Naive B cell (primary cell): Measurements from ENCODE around the gene SUPT3H. TPM values are rescaled to one million over a fixed set of nuclear protein-coding genes. Genes with fewer than 3 reads are reported as not detected.
A peak's percentile ranks its signal among the peaks of the same experiment; 100 is the strongest.

Experiments used
- ATAC-seq, 2 donors: fragments of 150-1000 bp; cut with Tn5 transposase; 2 replicates each; pipeline ENCODE4 v1.10.0; 2021; ENCODE audit warnings: low read depth in 2 of 2, mild to moderate bottlenecking in 2 of 2, moderate library complexity in 2 of 2
- DNase-seq: peaks from one replicate; pipeline ENCODE4 v3.0.0; 2022
- H3K27ac Mint-ChIP-seq, 6 donors: one replicate each; pipeline ENCODE4 v1.8.0; 2020 to 2022; ENCODE audit warnings: mild to moderate bottlenecking in 6 of 6, mixed read lengths in 6 of 6, moderate library complexity in 5 of 6, inconsistent platforms in 2 of 6
- H3K27me3 Mint-ChIP-seq, 3 donors: one replicate each; pipeline ENCODE4 v1.8.0; 2021 to 2022; ENCODE audit warnings: mixed read lengths in 3 of 3, mild to moderate bottlenecking in 1 of 3
- H3K36me3 Mint-ChIP-seq, 2 donors: one replicate each; pipeline ENCODE4 v1.8.0; 2020 to 2022; ENCODE audit warnings: mixed read lengths in 2 of 2, inconsistent platforms in 1 of 2, mild to moderate bottlenecking in 1 of 2
- H3K4me1 Mint-ChIP-seq, 3 donors: one replicate each; pipeline ENCODE4 v1.8.0; 2020 to 2022; ENCODE audit warnings: mixed read lengths in 3 of 3, inconsistent platforms in 1 of 3, mild to moderate bottlenecking in 1 of 3, moderate library complexity in 1 of 3
- H3K4me3 Mint-ChIP-seq, 8 donors: one replicate each; pipeline ENCODE4 v1.8.0; 2020 to 2022; ENCODE audit warnings: mild to moderate bottlenecking in 8 of 8, mixed read lengths in 8 of 8, moderate library complexity in 8 of 8, inconsistent platforms in 2 of 8
- H3K9me3 Mint-ChIP-seq, 7 donors: one replicate each; pipeline ENCODE4 v1.8.0; 2020 to 2022; ENCODE audit warnings: mixed read lengths in 7 of 7, mild to moderate bottlenecking in 5 of 7, inconsistent platforms in 2 of 7, moderate library complexity in 1 of 7
- polyA plus RNA-seq, 6 donors: library from polyadenylated mRNA; unstranded; fragments of 300-500 nt; fragmentation: Illumina TruSeq; gene quantifications; one replicate each; pipeline ENCODE4 v1.2.3, GENCODE V29; 2021; ENCODE audit warnings: low read depth in 6 of 6

SUPT3H gene
- polyA plus RNA-seq, 6 donors from 2014 or later = 3.7 to 8.6 (median 6.7) TPM

- no peak for DNase-seq
- H3K4me3 Mint-ChIP-seq = no peak overlapping the region
Observed at GRCh38 chr6:44795326-44795725, 582.4 kb downstream of the SUPT3H start.

DNA sequence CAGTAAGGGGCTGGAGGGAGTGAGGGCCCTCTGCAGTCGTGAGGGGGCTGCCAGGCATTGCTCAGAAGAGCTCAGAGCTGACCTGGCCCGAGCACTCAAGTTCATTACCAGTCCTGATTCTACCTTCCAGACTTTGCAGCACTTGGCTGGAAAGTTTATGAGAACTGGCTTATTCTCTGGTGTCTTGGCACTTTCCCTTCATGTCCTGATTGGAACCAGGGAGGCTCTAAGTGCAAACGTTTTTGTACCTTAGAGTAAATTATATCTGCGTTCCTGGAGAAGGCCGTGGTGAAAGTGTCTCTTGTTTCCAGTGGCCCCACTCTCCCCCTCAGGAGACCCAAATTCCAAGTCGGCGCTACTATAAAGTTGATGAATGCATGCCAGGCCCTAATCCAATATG is 587.9 kb downstream of the SUPT3H start:
- Mint-ChIP-seq H3K4me3 (no peak overlapping the region), H3K27me3 (peaks cover 0 to 25% (median 8%) of the 10 kb centered on the region in 3 donors), H3K27ac (no peak overlapping the region), H3K4me1 (no peaks in the 10 kb centered on the region), H3K9me3 (peaks cover 0 to 5% (median 0%) of the 10 kb centered on the region in 7 donors), H3K36me3 (no peaks in the 10 kb centered on the region)
- no peak for DNase-seq
- no peak for ATAC-seq

More at GRCh38 chr6:44795326-44795725, 582.4 kb downstream of the SUPT3H start:
- peaks cover 0 to 27% (median 8%) of the 10 kb centered on the region in 3 donors for H3K27me3 Mint-ChIP-seq
- H3K9me3 Mint-ChIP-seq = peaks cover 0 to 5% (median 0%) of the 10 kb centered on the region in 7 donors
- ATAC-seq = no peak
- no peaks in the 10 kb centered on the region for H3K36me3 Mint-ChIP-seq
- no peaks in the 10 kb centered on the region for H3K4me1 Mint-ChIP-seq
- no peak overlapping the region for H3K27ac Mint-ChIP-seq

- Mint-ChIP-seq H3K27me3 (peaks cover 0 to 25% (median 8%) of the 10 kb centered on the region in 3 donors), H3K4me3 (no peak overlapping the region), H3K27ac (no peak overlapping the region), H3K4me1 (no peaks in the 10 kb centered on the region), H3K36me3 (no peaks in the 10 kb centered on the region), H3K9me3 (peaks cover 0 to 5% (median 0%) of the 10 kb centered on the region in 7 donors)
- ATAC-seq = no peak
- DNase-seq = no peak
Observed at GRCh38 chr6:44789061-44789460, 588.7 kb downstream of the SUPT3H start.

- peaks cover 0 to 5% (median 0%) of the 10 kb centered on the region in 7 donors for H3K9me3 Mint-ChIP-seq
- H3K36me3 Mint-ChIP-seq = no peaks in the 10 kb centered on the region
- H3K4me3 Mint-ChIP-seq = no peak overlapping the region
- ATAC-seq (no peak), DNase-seq (no peak)
- no peak overlapping the region for H3K27ac Mint-ChIP-seq
- H3K4me1 Mint-ChIP-seq = no peaks in the 10 kb centered on the region
- peaks cover 0 to 25% (median 8%) of the 10 kb centered on the region in 3 donors for H3K27me3 Mint-ChIP-seq
Observed at GRCh38 chr6:44788387-44788981, 589.2 kb downstream of the SUPT3H start.

- ATAC-seq = no peak
Observed at GRCh38 chr6:44787254-44787834, 590.4 kb downstream of the SUPT3H start.

GRCh38 chr6:44785130-44785529 is 592.6 kb downstream of the SUPT3H start:
- no peak for ATAC-seq

More at GRCh38 chr6:44787254-44787834, 590.4 kb downstream of the SUPT3H start:
- Mint-ChIP-seq H3K9me3 (peaks cover 0 to 4% (median 0%) of the 10 kb centered on the region in 7 donors), H3K36me3 (no peaks in the 10 kb centered on the region), H3K27ac (no peak overlapping the region), H3K4me1 (no peaks in the 10 kb centered on the region), H3K4me3 (no peak overlapping the region), H3K27me3 (peaks cover 0 to 24% (median 4%) of the 10 kb centered on the region in 3 donors)
- no peak for DNase-seq

DNA sequence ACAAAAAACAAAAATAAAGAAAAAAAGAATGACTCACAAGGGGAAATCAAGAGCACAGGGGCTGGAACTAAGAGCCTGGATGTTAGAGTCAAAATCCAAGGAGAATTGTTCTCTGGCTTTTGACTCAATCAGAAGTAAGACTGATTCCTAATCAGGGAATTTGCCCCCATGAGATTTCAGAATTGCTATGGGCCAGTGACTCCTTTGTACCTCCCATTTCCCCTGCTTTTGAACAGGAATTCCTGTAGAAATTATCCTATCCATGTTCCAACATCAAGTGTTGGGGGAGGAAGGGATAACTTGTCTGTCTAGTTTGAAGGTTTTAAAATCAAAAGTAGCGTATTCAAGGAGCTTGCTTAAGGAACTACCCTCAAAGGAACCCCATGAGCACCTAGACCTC is 593.5 kb downstream of the SUPT3H start:
- H3K36me3 Mint-ChIP-seq = no peaks in the 10 kb centered on the region
- DNase-seq (no peak), ATAC-seq (no peak)
- peaks cover 0 to 4% (median 0%) of the 10 kb centered on the region in 7 donors for H3K9me3 Mint-ChIP-seq
- no peak overlapping the region for H3K27ac Mint-ChIP-seq
- H3K4me3 Mint-ChIP-seq = no peak overlapping the region
- peaks cover 7 to 10% (median 9%) of the 10 kb centered on the region in 3 donors for H3K4me1 Mint-ChIP-seq
- H3K27me3 Mint-ChIP-seq = peaks cover 0 to 13% (median 0%) of the 10 kb centered on the region in 3 donors

More at GRCh38 chr6:44785130-44785529, 592.6 kb downstream of the SUPT3H start:
- Mint-ChIP-seq H3K27ac (no peak overlapping the region), H3K4me3 (no peak overlapping the region), H3K4me1 (peaks cover 0 to under 1% (median 0%) of the 10 kb centered on the region in 3 donors), H3K36me3 (no peaks in the 10 kb centered on the region), H3K9me3 (peaks cover 0 to 4% (median 0%) of the 10 kb centered on the region in 7 donors), H3K27me3 (peaks cover 0 to 17% (median 0%) of the 10 kb centered on the region in 3 donors)
- no peak for DNase-seq

GRCh38 chr6:44782892-44783291 is 594.8 kb downstream of the SUPT3H start:
- peaks cover 7 to 14% (median 11%) of the 10 kb centered on the region in 3 donors for H3K4me1 Mint-ChIP-seq
- peaks cover 0 to 4% (median 0%) of the 10 kb centered on the region in 7 donors for H3K9me3 Mint-ChIP-seq
- DNase-seq = no peak
- H3K27me3 Mint-ChIP-seq = peaks cover 0 to 8% (median 0%) of the 10 kb centered on the region in 3 donors
- ATAC-seq = no peak
- H3K27ac Mint-ChIP-seq = no peak overlapping the region
- H3K4me3 Mint-ChIP-seq = no peak overlapping the region
- no peaks in the 10 kb centered on the region for H3K36me3 Mint-ChIP-seq

DNA sequence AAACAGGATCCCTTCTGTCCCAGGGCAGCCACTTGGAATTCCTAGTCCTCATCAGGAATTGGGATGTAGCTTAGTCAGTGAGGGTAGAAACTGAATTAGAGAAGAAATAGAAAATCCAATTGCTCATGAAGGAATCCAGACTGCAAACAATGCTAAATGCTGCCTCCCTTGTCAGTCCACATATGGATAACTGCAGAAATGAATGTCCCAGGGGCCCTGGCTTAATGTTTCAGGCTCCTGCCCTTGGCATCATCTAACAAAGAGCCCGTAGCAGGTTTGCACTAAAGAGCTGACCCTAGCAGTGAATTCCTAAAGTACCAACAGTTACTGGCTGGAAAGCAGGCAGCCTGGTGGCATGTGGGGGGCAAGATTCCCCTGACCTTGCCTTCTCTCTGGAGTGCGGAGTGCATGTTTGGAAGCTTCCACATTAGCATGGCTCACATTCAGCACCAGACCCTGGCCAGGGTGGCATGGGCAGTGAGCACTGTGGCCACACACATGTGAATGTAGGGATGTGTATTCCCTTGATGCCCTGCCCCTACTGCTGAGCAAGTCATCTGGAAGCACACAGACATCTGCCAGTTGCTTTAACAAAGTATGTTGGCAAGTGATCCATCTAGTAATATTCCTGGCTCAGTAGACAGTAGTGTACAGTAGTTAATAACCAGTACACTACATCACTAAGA is 595.7 kb downstream of the SUPT3H start:
- Mint-ChIP-seq H3K36me3 (no peaks in the 10 kb centered on the region), H3K27me3 (no peaks in the 10 kb centered on the region), H3K4me3 (no peak overlapping the region), H3K9me3 (peaks cover 0 to 4% (median 0%) of the 10 kb centered on the region in 7 donors), H3K27ac (no peak overlapping the region), H3K4me1 (peaks cover 7 to 14% (median 11%) of the 10 kb centered on the region in 3 donors)
- no peak for ATAC-seq
- no peak for DNase-seq

DNA sequence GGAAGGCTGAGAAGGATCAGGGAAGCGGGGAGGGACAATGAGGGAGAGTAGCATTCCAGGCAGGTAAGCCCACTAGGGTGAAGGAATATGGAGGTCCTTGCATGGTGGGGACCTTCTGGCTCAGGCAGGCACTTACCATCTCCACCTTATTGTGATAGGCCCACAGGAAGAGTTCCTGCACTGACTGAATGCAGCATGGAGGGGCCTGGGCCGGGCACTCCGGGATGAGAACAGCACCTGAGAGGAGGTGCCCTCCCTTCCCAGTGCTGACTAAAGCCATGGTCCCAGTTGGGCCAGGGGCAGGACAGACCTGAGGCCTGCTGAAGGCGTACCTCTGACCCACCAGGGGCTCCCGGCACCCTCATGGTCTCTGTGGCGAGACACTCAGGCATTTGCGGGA is 597.6 kb downstream of the SUPT3H start:
- Mint-ChIP-seq H3K4me3 (no peak overlapping the region), H3K36me3 (no peaks in the 10 kb centered on the region), H3K4me1 (peaks cover 7 to 14% (median 11%) of the 10 kb centered on the region in 3 donors), H3K27ac (no peak overlapping the region), H3K9me3 (peaks cover 0 to 4% (median 0%) of the 10 kb centered on the region in 7 donors), H3K27me3 (peaks cover 0 to 8% (median 0%) of the 10 kb centered on the region in 3 donors)
- no peak for ATAC-seq
- DNase-seq = no peak

DNA sequence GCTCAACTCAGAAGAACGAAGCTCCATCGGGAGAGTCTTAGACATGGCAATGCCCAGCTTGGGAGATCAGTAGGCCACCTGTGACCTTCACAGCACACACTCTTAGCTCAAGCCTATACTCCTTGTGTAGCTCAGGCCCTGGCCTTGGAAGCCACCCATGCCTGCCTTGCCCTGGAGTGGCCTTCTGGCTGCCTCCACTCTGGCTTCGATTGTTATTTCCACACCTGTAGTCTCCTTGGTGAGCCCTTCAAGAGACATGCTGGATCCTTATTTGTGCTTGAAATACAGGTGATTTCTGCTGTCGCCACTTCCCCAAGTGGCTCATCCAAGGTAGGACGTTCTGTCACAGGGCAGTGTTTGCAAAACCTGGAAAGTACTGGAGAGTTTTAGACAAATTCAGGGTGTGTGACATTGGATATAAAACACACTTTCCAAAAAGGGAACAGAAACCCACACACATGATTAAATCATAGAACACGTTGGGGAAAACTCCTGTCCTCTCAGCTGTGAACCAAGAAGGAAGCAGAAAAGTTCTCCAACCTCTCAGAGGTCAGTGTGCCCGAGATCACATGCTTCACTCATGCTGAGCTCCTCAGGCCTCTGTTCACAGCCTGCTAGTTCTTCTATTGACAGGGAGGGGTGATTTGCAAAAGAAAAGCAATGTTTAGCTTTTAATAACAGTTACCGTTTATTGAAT is 598.5 kb downstream of the SUPT3H start:
- Mint-ChIP-seq H3K27ac (peak overlapping the region in 1 of 6 donors; percentile 5), H3K36me3 (no peaks in the 10 kb centered on the region), H3K27me3 (peaks cover 0 to 8% (median 4%) of the 10 kb centered on the region in 3 donors), H3K9me3 (peaks cover 0 to 7% (median 1%) of the 10 kb centered on the region in 7 donors), H3K4me1 (peaks cover 7 to 14% (median 11%) of the 10 kb centered on the region in 3 donors), H3K4me3 (peak overlapping the region in 1 of 8 donors; percentile 35)
- DNase-seq (no peak), ATAC-seq (peak in 1 of 2 donors; percentile 11)
